HL-60 (cell line): ENCODE results near the gene HS3ST4.

ENCODE experiments used
- SPI1 ChIP-seq: IDR thresholded peaks from 2 replicates; pipeline ENCODE4 v1.6.1; 2012; ENCODE audit warnings: low read depth, mild to moderate bottlenecking, borderline replicate concordance
- TF ChIP-seq, protein P1 (sequence below): IDR thresholded peaks from one replicate; pipeline ENCODE4 v1.5.1; 2011; ENCODE audit warnings: low read length, control low read depth, inconsistent platforms; ENCODE audit not compliant: insufficient read depth
- TF ChIP-seq, protein P2 (sequence below): IDR thresholded peaks from 2 replicates; pipeline ENCODE4 v1.6.1; 2012; ENCODE audit warnings: low read depth; ENCODE audit not compliant: insufficient replicate concordance

DNA sequence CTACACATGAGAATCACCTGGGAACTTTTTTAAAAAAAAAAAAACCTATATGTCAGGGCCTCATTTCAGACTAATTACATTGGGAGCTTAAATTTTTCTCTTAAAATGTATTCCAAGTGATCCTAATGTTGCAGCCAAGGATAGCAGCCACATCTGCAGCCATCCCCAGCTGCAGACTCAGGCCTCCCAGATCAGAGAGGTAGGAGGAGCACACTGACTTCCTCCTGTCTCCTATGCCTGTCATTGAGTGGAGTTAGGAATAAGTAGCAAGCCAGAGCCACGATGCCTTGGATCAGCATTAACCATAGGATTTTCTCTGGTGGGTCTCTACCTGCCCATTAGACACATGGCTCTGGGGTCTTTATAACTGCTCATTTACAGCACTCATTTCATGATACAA is 463.5 kb downstream of the HS3ST4 start:
- TF ChIP-seq, protein P1, sequence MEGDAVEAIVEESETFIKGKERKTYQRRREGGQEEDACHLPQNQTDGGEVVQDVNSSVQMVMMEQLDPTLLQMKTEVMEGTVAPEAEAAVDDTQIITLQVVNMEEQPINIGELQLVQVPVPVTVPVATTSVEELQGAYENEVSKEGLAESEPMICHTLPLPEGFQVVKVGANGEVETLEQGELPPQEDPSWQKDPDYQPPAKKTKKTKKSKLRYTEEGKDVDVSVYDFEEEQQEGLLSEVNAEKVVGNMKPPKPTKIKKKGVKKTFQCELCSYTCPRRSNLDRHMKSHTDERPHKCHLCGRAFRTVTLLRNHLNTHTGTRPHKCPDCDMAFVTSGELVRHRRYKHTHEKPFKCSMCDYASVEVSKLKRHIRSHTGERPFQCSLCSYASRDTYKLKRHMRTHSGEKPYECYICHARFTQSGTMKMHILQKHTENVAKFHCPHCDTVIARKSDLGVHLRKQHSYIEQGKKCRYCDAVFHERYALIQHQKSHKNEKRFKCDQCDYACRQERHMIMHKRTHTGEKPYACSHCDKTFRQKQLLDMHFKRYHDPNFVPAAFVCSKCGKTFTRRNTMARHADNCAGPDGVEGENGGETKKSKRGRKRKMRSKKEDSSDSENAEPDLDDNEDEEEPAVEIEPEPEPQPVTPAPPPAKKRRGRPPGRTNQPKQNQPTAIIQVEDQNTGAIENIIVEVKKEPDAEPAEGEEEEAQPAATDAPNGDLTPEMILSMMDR: no peak
- TF ChIP-seq, protein P2, sequence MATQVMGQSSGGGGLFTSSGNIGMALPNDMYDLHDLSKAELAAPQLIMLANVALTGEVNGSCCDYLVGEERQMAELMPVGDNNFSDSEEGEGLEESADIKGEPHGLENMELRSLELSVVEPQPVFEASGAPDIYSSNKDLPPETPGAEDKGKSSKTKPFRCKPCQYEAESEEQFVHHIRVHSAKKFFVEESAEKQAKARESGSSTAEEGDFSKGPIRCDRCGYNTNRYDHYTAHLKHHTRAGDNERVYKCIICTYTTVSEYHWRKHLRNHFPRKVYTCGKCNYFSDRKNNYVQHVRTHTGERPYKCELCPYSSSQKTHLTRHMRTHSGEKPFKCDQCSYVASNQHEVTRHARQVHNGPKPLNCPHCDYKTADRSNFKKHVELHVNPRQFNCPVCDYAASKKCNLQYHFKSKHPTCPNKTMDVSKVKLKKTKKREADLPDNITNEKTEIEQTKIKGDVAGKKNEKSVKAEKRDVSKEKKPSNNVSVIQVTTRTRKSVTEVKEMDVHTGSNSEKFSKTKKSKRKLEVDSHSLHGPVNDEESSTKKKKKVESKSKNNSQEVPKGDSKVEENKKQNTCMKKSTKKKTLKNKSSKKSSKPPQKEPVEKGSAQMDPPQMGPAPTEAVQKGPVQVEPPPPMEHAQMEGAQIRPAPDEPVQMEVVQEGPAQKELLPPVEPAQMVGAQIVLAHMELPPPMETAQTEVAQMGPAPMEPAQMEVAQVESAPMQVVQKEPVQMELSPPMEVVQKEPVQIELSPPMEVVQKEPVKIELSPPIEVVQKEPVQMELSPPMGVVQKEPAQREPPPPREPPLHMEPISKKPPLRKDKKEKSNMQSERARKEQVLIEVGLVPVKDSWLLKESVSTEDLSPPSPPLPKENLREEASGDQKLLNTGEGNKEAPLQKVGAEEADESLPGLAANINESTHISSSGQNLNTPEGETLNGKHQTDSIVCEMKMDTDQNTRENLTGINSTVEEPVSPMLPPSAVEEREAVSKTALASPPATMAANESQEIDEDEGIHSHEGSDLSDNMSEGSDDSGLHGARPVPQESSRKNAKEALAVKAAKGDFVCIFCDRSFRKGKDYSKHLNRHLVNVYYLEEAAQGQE: no peak
- TF ChIP-seq SPI1: no peak
